Measurements from ENCODE around the gene HOXB8.

The HOXB8 gene

DNA sequence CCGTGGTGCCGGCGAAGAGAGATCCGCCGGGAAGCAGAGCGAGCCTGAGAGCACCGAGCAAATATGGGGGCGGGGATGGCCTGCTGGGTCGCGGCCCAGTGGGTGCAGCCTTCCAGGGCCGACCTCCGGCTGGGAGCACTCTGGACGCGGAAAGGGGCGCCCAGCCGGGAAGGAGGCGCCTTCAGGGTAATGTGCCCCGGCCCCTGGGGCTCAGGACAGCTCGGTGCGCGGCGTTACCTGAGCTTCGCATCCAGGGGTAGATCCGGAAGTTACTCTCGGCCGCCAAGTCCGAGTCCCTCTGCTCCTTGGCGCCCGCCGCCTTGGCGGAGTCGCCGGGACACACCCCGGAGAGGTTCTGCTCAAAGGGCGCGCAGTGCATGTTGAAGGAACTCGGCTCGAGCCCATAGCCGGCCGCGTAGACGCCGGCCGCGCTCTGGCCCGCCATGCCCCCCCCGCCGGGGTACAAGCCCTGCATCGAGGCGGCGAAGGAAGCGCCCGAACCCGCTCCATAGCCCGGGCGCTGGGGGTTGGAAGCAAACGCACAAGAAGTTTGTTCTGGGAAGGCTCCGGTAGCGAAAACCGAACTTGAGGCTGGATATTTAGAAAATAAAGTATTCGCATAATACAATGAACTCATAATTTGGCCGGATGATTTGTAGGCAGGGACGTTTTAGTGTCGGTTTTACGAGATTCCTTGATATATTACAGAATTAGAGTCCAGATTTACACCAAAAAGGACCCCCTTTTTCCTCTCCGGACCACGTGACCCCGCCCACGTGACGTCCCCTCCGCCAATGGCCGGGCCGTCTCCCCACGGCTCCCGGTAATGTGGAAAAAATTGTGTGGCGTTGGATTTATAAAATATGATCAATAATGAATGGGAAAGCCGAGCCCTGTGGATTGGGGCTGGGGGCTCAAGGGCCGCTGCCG is 4.5 kb downstream of the HOXB8 start, which contains the start of gene HOXB7:
Gene HOXB7, minus strand, starts transcription at position 736 of the 930 bp plus-strand sequence. Its CDS starts 99 bp downstream, at position 637.
- DNase-seq, result peak; percentile 47

DNA sequence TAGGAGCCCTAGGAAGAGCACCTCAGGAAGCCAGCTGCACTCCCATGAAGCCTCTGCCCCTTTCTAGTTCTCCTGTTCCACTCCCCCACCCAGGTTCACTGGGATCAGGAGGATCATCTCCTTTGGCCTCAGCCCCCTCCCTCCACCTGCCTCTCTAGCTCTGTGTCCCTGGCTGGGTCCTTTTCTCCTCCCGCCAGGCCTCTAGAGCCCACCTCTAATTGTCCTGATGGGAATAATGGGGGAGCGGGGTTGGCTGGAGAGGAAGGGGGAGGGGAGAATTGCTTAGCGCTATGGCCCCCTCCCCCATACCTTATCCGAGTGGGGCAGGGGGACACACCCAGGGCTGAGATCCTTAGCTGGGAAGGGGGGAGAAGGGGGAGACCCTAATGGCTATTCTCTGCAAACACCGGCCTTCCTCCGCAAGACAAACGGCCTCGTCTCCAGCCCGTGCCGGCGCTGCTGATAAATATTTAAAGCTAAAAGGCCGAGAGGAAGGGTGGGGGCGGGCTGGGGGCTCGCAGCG is 5.3 kb downstream of the HOXB8 start:
- DNase-seq, result no peak

DNA sequence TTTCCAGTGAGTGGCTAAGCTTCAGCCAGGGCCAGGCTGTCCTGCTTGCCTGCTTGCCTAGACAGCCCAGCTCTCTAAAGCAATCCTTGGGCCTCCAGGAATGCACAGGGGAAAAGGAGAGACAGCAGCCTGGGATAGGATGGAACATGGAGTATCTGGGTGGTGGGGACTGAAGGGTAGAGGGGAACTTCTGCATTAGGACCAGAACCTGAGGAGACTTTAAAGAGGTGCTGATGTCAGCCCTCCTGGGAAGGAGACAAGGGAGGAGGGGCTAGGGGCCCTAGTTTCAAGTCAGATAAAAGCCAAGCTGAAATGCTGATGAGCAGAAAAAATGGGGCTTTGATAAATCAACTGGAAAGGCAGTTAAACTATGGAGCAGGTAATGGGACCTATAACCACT is 6.1 kb downstream of the HOXB8 start:
- DNase-seq, result no peak

DNA sequence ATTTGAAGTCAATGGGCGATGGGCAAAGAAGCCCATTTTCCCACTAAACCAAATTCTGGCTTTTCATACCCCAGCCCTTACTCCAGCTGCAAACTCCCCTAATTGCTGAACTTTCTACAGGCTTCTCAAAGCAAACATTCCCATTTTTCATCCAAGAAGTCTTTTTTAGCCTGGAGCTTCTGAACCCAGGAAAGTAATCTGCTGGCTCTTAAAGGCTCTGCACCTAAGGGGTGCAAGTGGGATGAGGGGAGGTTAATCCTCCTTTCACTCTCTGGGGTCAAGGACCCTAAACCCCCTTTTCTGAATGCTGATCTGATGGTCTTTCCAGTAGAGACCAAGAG is 6.6 kb downstream of the HOXB8 start:
- no peak for DNase-seq

DNA sequence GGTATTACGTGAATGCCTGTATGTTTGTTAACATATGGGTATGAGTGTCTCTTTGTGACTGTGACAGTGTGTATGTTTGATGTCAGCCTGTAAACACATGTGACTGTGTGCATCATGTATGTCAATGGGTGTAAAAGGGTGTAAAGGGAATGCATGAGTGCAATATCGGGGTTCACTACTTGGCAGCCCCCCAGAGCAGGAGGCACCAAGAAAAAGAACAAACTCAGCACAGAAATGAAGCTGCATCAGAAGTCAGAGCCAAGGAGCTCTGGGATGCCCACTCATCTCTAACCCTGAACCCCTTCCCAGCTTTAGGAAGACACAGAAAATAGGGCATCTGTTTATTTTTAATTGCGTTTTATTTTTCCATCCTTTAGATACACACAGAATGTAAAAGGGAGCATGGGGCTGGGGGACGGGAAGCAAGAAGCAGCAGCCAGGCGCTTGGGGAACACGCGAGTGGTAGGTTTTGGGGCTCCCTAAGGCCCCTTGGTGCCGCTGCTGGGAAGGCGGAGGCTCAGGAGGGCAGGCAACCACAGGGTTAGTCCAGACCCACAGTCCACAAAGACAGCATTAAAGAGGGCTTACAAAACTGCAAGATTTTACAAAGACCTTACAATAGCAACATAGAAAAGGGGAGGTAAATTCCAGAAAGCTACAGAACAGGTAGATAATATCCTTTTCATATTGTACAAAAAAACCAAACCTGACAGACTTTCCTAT is 8.0 kb downstream of the HOXB8 start:
- no peak for DNase-seq

DNA sequence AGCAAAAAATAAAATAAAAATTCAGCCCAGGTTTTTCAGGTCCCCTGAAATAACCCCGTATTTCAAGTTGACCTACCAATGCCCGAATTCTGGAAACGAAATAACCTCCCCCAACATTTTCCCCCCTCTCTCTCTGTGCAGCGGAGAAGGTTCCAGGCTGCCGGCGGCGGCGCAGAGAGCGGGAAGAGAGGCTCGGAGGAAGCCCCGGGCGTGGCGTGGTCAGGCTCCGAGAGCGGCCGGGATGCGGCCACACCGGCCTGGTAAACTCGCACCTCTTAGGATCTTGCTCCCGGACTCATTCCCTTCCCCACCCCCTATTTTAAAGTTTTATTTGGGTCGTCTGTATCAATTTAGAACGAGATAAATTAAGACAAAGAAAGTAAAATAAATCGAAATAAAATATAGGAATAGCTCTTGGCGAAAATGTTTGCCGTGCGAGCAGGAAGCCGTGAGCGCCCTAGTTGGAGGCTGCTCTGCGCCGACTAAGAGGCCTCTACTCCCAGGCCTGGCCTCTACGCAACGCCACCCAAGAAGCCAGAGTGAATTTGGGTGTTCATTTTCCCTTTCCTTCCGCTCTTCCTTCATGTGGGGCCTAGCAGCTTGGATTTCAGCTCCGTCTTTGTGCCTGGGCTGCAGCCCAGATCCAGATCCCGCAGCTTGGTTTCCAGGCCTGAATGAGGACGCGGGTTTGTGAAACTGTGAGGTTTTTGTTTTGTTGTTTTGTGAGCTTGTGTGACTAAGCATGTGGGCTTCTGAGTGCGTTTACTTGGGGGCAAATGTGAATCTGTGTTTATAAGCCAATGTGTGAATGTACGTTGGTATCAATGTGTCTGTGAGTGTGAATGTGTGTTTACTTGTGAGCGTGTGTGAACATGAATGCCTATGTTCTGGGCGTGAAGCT is 8.9 kb downstream of the HOXB8 start:
- no peak for DNase-seq

DNA sequence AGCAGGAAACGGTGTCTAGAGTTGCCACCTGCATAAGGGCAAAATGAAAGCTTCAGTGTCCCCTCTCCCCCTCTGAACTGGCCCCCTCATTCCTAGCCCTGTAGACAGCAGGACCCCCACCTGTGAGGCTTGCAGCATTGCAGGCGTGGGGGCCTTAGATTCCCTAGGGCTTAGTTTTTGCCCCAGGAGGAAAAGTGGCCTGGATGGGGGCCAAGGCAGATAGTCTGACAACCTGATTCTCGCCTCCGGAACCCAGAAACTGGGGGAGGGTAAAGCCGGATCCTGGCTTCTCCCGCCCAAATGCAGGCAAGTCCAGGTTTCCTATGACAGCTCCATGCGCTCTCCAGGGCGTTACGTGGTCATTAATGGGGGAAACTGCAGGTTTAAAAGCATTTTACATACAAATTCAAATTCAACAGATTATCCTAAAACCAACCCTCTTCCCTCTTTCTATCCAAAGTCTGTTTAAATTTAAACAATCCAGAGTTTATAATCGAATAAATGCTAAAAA is 9.6 kb downstream of the HOXB8 start:
- DNase-seq, result no peak

DNA sequence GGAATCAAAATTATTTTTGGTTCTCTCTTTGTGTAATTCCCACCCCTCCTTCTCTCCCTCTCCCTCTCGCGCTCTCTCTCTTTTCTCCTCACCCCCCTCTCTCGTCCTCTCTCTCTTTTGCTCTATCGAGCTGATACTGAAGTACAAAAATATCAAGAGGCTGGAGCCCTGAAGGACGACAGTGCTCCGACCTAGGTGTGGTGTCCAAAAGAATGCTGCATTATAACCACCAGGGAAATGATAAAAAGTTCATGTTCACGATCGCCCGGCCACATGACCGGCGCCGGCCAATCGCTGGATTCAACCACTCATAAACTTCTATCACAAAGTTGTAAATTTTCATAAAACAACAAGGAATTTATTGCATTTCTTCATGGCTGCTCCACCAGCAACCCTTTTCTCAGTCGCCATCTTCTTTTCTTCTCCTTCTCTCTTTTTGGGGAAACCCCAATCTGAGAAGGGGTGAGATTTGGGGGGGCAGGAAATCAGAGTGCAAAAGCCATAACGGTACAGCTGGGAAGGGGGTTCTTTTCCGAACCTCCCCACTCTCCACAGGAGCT is 10.2 kb downstream of the HOXB8 start, which contains the start of gene HOXB6:
Gene HOXB6, minus strand, starts transcription at position 217 of the 560 bp plus-strand sequence. CDS start 6,836 bp downstream, outside the sequence.
- DNase-seq, result no peak

DNA sequence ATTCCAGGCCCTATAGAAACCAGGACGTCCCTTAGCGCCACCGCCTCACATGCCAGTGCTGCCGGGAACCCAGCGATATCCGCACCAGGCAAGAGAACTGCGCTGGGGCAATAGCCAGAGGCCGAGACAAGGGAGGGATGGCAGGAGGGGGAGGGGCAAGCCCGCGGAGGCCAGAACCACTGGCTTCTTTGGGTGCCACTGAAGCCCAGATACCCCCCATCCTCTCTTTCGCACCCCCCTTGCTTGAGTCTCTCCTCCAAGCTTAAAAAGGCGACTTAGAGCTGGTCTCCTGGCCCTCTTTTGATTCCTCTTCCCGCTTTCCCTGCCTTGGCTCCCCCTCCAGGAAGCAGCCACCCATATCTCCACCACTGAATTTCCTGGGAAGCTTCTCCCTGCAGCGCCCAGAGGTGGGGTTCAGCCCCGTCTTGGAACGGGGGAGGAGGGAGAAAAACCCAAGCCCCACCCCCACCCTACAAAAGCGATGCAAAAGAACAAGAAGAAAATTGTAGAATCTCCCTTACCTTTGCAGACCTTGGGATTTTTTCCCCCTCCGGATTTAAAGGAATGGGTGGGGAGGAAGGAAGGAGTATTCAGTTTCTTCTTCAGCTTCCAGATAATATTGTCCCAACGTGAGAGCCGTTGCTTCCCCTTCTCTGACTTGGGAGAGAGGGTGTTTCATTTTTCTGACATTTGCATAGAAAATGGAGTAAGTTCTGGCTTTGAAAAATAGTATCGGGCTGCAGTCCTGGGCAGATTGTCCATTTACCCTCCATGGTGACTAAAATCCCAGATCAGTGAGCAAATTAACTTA is 10.9 kb downstream of the HOXB8 start:
- DNase-seq, result no peak

DNA sequence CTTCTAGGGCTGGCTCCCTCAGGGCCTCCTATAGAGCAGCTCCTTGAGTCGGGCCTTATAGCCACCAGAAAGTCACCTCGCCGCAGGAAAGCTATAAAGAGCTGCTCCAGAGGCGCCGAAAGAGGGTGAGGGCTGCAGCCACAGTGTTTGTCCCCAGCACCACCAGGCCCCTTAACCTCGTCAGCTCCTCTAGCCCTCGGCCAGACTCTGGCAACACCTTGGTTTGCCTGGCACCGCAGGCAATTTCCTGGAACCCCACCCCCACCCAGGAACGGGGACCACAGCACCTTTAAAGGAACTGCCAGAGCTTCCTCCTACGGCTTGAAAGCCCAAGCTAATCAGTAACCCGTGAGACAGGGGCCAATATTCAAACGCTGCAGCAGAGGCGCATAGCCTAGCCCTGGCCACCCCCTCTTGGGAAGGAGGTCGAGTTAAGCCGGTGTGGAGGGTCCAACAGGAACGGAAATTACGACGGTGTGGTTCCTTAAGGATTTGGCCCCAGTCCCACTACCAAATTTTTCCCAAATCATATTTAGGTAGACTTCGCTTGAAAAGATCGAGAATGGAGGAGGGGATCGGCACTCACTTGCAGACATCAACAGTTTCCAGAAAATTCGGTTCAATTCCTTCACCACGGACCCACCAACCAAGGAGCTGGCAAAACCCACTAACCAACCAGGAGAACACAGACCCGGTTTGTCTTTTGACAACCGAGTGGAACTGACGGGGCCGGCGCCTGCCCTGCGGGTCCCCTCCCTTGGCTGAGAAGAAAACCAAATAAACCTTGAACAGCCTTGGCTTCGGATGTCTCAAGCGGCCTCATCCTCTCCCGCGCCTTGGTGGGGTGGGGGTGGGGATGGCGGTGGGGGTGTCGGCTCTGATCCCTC is 13.3 kb downstream of the HOXB8 start:
- no peak for DNase-seq

DNA sequence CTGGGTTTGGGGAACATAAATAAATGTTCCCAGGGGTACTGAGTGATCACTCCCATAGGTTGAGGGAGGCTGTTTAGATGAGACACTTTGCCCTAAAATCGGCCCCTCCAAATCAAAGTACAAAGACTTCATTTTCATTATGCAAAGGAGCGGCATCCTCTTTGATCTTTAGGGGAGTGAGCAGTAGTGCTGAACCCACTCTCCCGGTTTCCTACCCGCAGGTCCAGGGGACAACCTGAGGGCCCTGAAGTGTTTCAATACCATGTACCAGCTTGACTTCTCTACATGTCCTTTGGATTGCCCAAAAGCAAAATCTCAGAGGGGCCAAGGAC is 13.9 kb downstream of the HOXB8 start:
- DNase-seq, result no peak

DNA sequence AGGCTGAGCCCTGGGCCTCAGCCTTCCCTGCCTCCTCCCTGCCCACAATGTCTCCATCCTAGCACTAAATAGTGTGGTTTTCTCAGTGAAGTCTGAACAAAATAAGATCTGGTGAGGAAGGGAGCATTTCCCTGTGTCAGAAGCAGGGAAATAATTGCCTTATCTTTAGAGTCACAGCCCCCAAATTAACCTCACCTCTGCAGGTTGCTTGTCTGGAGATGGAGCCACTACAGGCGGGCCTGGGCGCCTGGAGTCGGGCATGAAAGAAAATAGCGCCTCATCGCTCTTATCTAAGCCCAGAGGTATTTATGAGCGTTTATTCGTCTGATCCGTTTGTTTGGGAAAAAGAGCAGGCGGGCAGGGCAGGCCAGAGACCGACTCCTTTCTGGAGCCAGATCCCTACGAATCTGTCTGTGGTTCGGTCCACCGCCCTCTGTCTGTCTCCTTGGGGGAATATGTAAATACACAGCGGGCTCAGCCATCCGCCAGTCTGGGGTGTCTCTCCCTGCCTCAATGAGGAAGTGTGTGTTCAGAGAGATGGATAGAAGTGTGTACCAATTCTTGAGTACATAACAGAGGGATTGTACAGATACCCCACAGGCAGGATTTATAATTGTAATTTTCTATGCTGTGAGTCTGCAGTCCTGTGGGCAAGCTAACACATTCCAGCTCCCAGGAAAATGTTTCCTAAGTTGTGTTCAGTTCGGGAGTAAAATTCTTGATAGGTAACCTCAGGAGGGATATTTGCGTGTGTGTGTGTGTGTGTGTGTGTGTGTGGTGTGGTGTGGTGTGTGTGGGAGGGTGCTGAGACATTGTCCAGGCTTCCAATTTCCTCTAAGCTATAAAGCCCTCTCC is 14.6 kb downstream of the HOXB8 start:
- DNase-seq, result no peak

DNA sequence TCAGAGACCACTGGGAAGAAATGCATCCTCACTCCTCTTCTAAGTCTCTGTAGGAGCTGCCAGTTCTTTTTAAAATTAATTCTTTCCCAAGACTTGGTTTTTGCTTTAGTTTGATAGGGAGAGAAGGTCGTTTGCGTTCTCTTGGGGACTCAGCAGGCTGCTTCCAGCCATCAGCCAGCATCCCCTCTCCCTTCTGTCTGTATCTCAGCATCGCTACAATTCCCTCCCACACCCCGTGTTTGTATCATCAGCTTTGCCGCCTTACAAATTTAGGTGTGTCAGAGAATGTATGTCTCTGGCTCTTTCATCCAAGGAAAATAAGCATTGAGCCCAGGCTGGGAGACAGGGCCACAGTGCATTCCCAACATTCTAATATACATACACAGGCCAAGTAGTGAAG is 15.7 kb downstream of the HOXB8 start:
- no peak for DNase-seq

DNA sequence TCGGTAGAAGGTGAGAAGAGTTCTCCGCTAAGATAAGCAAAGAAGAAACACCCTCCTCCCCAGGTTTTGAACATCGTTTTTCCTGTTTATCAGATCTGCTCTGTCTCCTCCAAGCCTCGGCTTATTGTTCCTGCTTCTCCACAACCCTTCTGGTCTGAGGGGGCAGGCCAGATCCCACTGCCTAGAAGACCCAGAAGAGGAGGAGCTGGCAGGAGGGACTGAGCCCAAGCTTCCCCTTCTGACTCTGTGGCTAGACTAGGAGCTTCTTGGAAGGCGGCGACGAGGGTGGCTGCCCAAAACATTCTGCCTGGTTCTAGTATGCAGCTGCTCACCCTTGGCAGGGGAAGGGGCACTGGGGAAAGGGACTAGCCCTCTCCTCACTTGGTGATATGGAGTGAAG is 16.4 kb downstream of the HOXB8 start:
- no peak for DNase-seq

DNA sequence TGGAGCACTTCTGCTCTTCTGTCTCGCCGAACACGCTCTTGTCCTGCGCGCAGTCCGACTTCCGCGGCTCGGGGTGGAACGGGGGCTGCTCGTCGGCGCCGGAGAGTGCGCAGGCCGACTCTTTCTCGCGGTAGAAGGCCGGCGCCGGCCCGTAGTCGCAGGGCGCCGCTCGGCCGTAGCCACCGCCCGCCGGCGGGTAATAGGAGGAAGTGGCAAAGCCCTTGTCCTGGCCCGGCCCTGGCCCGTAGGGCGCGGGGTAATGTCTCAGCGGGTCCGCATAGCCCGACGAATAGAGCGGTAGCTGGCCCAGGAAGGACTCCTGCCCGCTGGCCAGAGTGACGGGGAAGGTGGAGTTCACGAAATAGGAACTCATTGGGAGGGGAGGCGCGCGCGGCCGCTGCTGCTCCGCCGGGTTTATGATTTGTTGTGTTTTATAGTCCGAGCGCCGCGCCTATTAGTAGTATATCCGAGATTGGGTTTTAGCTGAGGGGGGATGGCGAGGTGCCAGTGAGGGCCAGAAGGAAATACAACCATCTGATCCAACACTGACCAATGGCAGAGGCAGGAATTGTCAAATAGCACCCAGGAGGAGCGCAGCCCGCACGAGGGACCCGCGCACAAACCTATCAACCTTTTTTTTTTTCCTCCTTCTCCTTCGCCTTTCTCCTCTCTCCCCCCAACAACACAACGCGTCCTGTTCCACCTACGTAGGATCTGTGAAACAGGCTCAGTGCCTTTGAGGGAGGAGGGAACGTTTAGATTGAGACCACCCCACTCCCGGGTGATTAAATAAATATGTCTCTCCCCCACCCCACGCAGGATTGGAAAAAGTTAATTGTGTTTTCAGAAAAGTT is 17.1 kb downstream of the HOXB8 start:
- DNase-seq, result no peak

DNA sequence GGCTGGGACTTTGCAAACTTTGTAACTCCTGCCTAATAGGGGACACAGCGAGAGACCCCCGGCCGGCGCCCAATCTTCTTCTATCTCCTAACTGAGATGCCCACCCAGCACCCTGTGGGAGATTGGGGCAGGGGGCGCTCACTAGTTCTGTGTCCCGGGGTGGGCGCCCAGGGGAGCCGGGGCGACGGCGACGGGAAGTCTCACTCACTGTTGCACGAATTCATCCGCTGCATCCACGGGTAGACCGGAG is 17.6 kb downstream of the HOXB8 start:
- no peak for DNase-seq

DNA sequence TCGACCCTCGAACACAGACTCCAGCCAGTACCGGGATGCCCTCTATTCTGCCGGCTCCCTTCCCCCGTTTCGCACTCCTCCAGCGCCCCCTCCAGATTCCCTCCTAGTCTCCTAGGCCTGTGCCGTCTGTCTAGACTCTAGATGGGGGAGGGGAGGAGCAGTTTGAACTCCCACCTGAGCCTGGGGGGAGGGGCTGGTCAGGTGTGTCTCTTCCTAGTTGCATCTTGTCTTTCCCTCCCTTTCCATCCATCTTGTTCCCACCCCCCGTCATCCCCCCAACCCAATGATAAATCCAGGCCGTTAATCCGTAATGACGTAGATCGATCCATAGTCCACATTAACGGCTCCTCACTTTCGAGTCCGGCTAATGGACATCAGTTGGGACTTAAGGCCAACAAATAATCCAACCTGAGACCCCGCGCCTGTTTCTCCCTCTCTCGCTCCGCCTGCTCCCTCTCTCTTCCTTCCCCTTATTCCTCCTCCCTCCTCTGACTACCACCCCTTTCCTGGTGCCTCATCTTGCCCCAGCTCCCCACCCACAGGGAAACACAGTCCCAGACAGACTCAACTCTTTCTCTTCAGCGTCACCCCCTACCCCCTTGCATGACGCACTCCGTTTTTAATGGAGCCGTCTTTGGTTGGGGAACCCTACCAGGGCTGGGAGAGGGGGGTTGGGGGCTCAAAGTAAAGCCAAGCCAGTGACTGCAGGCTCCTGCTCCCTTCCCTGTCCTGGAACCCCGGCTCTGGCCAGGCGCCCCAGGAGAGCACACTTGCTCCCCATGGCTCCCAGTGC is 18.2 kb downstream of the HOXB8 start:
- DNase-seq, result peak; percentile 42

Measured in DMS79 (cell line).